Retinal pigment epithelial cell (primary cell): ENCODE results near the gene WNT3.

Experiments used
- DNase-seq: peaks from one replicate; pipeline ENCODE4 v3.0.0-alpha.2; 2010; ENCODE audit warnings: low read depth
- H3K4me3 ChIP-seq: 2 replicates; pipeline ENCODE4 v1.5.1; 2011; ENCODE audit warnings: mild to moderate bottlenecking, low read length, control low read depth, moderate library complexity
- TF ChIP-seq, protein P1 (sequence below): conservative IDR thresholded peaks from 2 replicates; pipeline ENCODE4 v1.5.1; 2011; ENCODE audit warnings: low read depth, low read length, control low read depth, inconsistent platforms

The WNT3 gene

DNA sequence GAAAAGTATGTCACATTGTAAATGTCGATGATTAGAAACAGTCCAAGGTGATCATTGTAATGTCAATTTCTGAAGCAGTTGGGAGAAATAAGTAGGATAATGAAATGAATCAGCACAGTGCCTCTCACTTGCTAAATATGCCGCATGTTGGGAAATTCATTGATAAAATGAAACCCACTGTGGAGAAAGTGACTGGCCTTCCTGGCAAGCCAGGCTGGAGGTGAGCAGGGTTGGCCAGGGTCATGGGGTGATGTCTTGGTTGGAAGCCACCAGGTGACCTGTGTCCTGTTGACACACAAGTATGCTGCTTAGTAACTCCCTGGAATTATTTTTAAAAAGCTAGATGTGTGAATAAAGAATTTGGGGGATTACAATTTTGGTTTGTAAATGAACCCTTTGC lies 18.0 kb upstream of the WNT3 start:
- DNase-seq = no peak
- no peak overlapping the region for H3K4me3 ChIP-seq
- TF ChIP-seq, protein P1, sequence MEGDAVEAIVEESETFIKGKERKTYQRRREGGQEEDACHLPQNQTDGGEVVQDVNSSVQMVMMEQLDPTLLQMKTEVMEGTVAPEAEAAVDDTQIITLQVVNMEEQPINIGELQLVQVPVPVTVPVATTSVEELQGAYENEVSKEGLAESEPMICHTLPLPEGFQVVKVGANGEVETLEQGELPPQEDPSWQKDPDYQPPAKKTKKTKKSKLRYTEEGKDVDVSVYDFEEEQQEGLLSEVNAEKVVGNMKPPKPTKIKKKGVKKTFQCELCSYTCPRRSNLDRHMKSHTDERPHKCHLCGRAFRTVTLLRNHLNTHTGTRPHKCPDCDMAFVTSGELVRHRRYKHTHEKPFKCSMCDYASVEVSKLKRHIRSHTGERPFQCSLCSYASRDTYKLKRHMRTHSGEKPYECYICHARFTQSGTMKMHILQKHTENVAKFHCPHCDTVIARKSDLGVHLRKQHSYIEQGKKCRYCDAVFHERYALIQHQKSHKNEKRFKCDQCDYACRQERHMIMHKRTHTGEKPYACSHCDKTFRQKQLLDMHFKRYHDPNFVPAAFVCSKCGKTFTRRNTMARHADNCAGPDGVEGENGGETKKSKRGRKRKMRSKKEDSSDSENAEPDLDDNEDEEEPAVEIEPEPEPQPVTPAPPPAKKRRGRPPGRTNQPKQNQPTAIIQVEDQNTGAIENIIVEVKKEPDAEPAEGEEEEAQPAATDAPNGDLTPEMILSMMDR = no peak

DNA sequence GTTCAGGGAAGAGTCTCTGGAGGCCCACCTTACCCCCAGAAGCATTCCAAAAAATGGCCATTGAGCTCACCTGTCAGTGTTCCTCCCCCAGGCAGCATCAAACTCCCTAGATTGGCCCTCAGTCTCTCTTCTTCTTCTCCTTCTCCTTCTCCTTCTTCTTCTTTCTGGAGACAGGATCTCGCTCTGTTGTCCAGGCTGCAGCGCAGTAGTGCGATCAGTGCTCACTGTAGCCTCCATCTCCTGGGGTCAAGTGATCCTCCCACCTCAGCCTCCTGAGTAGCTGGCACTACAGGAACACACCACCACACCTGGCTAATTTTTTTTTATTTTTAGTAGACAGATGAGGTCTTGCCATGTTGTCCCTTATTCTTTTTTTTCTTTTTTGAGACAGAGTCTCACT lies 16.4 kb upstream of the WNT3 start:
- no peak for DNase-seq
- no peak overlapping the region for H3K4me3 ChIP-seq
- TF ChIP-seq, protein P1 = no peak

DNA sequence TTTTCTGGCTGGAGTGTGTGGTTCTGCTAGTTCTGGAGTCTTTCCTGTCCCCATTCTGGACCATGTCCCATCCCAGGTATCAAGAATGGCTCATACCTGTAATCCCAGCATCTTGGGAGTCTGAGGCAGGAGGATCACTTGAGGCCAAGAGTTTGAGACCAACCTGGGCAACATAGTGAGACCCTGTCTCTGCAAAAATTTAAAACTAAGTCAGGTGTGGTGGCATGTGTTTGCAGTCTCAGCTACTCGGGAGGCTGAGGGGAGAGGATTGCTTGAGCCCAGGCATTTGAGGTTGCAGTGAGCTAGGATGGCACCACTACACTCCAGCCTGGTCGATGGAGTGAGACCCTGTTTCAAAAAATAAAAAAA lies 15.3 kb upstream of the WNT3 start:
- TF ChIP-seq, protein P1 = no peak
- no peak overlapping the region for H3K4me3 ChIP-seq
- DNase-seq = no peak

DNA sequence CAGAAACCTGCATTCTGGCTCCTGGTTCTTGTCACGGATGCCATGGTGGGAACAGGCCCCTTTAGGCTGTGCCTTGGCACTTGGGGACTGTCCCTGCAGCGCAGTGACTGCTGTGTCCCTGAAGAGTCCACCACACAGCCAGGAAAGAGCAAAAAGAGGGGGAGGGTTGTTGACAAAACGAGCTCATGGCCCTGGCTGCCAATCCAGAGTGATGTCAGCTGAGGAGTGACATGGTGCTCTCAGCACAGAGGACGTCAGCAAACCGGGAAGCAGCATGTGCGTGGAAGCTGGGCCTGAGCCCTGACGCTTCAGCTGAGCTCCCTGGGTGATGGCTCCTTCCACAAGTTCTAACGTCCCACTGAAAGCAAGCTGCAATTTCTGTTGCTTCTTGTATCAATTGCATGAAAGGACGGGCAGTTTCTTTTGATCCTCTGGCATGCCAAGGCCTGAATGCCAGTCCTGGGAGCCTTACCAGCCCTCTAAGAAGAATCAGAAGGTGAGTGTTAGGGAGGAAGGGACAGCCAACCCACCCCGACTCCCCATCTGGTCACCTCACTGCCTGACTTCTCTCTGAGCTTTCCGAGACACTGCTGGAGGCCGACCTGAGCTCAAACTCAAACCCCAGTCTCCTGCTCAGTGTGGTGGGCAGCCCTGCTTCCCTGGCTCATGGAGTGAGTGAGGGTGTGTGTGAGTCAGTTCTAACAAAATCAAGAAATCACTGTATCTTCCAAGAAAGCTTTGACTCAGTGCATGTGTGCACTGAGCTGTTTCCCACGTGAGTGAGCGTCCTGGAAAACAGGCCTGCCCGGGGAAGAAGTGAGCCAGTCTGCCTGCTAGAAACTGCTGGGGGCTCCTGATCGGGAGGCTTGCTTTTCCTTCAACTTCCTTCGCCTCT lies 14.7 kb upstream of the WNT3 start:
- TF ChIP-seq, protein P1 = no peak
- no peak overlapping the region for H3K4me3 ChIP-seq
- peak; percentile 18 for DNase-seq

DNA sequence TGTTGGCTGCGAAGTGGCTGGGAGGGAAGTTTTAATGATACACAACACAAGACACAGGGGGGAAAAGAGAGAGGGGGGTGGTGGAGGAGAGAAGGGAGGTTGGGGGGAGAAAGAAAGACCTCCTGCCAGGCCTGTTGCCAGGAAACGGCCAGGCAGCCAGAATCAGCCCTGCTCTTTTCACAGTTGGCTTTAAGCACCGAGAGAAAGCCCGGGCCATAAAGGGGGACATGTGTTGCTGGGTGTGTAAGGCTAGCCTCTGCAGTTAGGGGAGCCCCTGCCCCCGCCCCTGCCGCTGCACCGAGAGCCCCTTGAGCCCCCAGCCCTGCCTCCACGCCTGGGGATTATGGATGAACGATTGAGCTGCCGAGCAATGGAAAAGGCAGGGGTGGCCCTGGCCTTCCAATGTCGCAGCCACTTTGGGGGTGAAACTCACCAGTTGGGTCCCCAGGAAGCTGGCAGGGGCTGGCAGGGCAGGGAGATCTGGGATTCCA lies 13.9 kb upstream of the WNT3 start:
- TF ChIP-seq, protein P1 = no peak
- DNase-seq = no peak
- H3K4me3 ChIP-seq = no peak overlapping the region

DNA sequence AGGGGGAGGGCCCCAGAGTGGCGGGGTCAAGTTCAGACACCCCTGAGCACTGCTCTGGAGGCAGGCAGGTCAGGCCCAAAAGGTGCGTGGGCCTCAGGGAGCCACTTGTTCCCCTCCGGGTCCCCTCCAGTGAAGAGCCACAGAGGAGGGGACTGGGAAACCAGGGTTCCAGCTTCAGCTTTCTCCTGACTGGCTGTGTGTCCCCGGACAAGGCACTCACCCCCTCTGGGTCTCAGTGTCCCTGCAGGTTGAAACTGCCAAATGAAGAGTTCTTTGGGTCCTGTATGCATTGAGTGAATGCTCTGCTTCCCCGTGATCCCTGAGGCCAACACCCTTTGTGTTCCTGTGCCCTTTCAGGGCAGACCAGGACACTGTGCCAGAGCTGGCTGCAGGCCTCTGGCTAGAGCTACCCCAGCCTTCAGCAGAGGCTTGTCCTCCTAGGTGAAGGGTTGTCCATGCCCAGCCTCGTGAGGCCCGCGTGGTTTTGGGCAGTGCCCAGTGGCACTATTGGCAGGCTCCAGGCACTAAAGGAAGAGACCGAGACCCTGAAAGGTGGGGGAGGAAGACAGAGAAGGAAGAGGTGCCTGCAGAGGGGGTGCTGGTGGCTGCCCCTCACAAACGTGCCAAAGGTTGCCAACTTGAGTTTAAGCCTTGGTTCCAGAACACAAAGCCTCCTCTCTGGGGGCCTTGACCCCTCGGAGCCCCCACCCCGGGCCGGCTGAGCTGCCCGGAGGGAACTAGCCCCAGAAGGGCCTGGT lies 13.3 kb upstream of the WNT3 start:
- no peak for DNase-seq
- no peak overlapping the region for H3K4me3 ChIP-seq
- TF ChIP-seq, protein P1 = no peak

DNA sequence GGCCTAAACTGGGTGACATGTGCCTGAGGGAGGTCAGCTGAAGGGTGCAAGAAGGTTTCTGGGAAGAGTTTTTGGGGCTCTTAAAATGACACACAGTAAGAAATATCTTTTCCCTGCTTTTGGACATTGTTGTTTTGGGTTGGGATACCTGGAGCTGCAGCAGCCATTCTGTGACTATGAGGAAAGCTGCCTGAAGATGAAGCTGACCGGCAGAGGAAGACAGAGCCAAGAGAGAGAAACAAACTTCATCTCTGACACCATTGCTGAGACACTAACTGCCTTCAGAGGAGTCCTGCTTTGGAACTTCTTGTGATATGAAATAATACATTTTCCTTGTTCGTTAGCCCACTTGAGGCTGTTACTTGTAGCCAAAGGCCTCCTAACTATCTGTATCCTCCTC lies 8.8 kb upstream of the WNT3 start:
- no peak overlapping the region for H3K4me3 ChIP-seq
- TF ChIP-seq, protein P1 = no peak
- DNase-seq = no peak
